IPS-20b (cell line): ENCODE data around the gene PCOLCE2.
"Not testable (repeated sequence)": the region's sequence is repeated elsewhere in the genome, so short reads cannot be mapped to it uniquely, and the experiment has no call there.

Experiments
- H3K27ac ChIP-seq: one replicate; pipeline ENCODE4 v1.5.1; 2013; ENCODE audit warnings: low read length
- H3K27me3 ChIP-seq: 2 replicates; pipeline ENCODE4 v1.6.1; 2013; ENCODE audit warnings: mild to moderate bottlenecking, low read length, inconsistent platforms; ENCODE audit not compliant: insufficient read depth
- H3K36me3 ChIP-seq: 2 replicates; pipeline ENCODE4 v1.6.1; 2013; ENCODE audit warnings: low read depth, mild to moderate bottlenecking, inconsistent platforms, low read length, moderate library complexity; ENCODE audit not compliant: insufficient read depth
- H3K4me1 ChIP-seq: 2 replicates; pipeline ENCODE4 v1.6.1; 2013; ENCODE audit warnings: mild to moderate bottlenecking, control low read depth, inconsistent platforms, low read length, moderate library complexity; ENCODE audit not compliant: insufficient read depth
- H3K4me3 ChIP-seq: 2 replicates; pipeline ENCODE4 v1.5.1; 2013; ENCODE audit warnings: mild to moderate bottlenecking, low read length, inconsistent platforms
- H3K9ac ChIP-seq: 2 replicates; pipeline ENCODE4 v1.6.1; 2013; ENCODE audit warnings: low read depth, mild to moderate bottlenecking, inconsistent platforms, low read length, moderate library complexity
- H3K9me3 ChIP-seq: 2 replicates; pipeline ENCODE4 v1.6.1; 2013; ENCODE audit warnings: mild to moderate bottlenecking, low read depth, low read length, inconsistent platforms; ENCODE audit not compliant: insufficient read depth

PCOLCE2 gene

GRCh38 chr3:142897807-142898206 is 8.9 kb upstream of the PCOLCE2 start:
- Histone ChIP-seq H3K27me3 (no peaks in the 10 kb centered on the region), H3K4me3 (no peak overlapping the region), H3K9ac (no peak overlapping the region), H3K9me3 (no peaks in the 10 kb centered on the region), H3K36me3 (no peaks in the 10 kb centered on the region), H3K27ac (no peak overlapping the region), H3K4me1 (no peaks in the 10 kb centered on the region)

- no peaks in the 10 kb centered on the region for H3K4me1 ChIP-seq
- H3K36me3 ChIP-seq = no peaks in the 10 kb centered on the region
- H3K9me3 ChIP-seq = no peaks in the 10 kb centered on the region
- no peaks in the 10 kb centered on the region for H3K27me3 ChIP-seq
- H3K9ac ChIP-seq = no peak overlapping the region
- no peak overlapping the region for H3K27ac ChIP-seq
- no peak overlapping the region for H3K4me3 ChIP-seq
Observed at GRCh38 chr3:142896996-142897395, 8.1 kb upstream of the PCOLCE2 start.

GRCh38 chr3:142896201-142896755 is 7.4 kb upstream of the PCOLCE2 start:
- Histone ChIP-seq H3K9ac (no peak overlapping the region), H3K4me1 (no peaks in the 10 kb centered on the region), H3K9me3 (no peaks in the 10 kb centered on the region), H3K4me3 (no peak overlapping the region), H3K27ac (no peak overlapping the region), H3K36me3 (no peaks in the 10 kb centered on the region), H3K27me3 (no peaks in the 10 kb centered on the region)

GRCh38 chr3:142894493-142894892 is 5.6 kb upstream of the PCOLCE2 start:
- Histone ChIP-seq H3K9ac (no peak overlapping the region), H3K27me3 (peaks cover 11% of the 10 kb centered on the region)

GRCh38 chr3:142892714-142893113 is 3.8 kb upstream of the PCOLCE2 start:
- Histone ChIP-seq H3K4me3 (no peak overlapping the region), H3K36me3 (no peaks in the 10 kb centered on the region), H3K27ac (no peak overlapping the region), H3K9ac (no peak overlapping the region), H3K9me3 (no peaks in the 10 kb centered on the region), H3K27me3 (peaks cover 17% of the 10 kb centered on the region), H3K4me1 (peaks cover 4% of the 10 kb centered on the region; the same call in 1 of the 2 replicates)

More at GRCh38 chr3:142894493-142894892, 5.6 kb upstream of the PCOLCE2 start:
- H3K4me3 ChIP-seq = no peak overlapping the region
- H3K36me3 ChIP-seq = no peaks in the 10 kb centered on the region
- no peaks in the 10 kb centered on the region for H3K9me3 ChIP-seq
- H3K4me1 ChIP-seq = peaks cover 3% of the 10 kb centered on the region; the same call in 1 of the 2 replicates
- no peak overlapping the region for H3K27ac ChIP-seq

- H3K36me3 ChIP-seq = no peaks in the 10 kb centered on the region
- H3K27me3 ChIP-seq = peaks cover 17% of the 10 kb centered on the region
Observed at GRCh38 chr3:142890592-142890991, 1.7 kb upstream of the PCOLCE2 start.

GRCh38 chr3:142889212-142890014 is 530 bp upstream of the PCOLCE2 start:
- no peaks in the 10 kb centered on the region for H3K36me3 ChIP-seq
- no peak overlapping the region for H3K27ac ChIP-seq
- peaks cover 4% of the 10 kb centered on the region; the same call in 1 of the 2 replicates for H3K4me1 ChIP-seq
- no peaks in the 10 kb centered on the region for H3K9me3 ChIP-seq
- peak overlapping the region; percentile 78; the same call in 1 of the 2 replicates for H3K9ac ChIP-seq
- peak overlapping the region; percentile 66 for H3K4me3 ChIP-seq
- peaks cover 17% of the 10 kb centered on the region for H3K27me3 ChIP-seq

More at GRCh38 chr3:142890592-142890991, 1.7 kb upstream of the PCOLCE2 start:
- peaks cover 4% of the 10 kb centered on the region; the same call in 1 of the 2 replicates for H3K4me1 ChIP-seq
- H3K4me3 ChIP-seq = no peak overlapping the region
- no peak overlapping the region for H3K9ac ChIP-seq
- no peak overlapping the region for H3K27ac ChIP-seq
- no peaks in the 10 kb centered on the region for H3K9me3 ChIP-seq

- peaks cover 4% of the 10 kb centered on the region; the same call in 1 of the 2 replicates for H3K4me1 ChIP-seq
- H3K9ac ChIP-seq = peak overlapping the region; percentile 78; the same call in 1 of the 2 replicates
- H3K9me3 ChIP-seq = no peaks in the 10 kb centered on the region
- H3K27ac ChIP-seq = no peak overlapping the region
- peak overlapping the region; percentile 66 for H3K4me3 ChIP-seq
- H3K36me3 ChIP-seq = no peaks in the 10 kb centered on the region
- H3K27me3 ChIP-seq = peaks cover 17% of the 10 kb centered on the region
Observed at GRCh38 chr3:142888099-142888480, 793 bp downstream of the PCOLCE2 start.

GRCh38 chr3:142886940-142887339 is 1.9 kb downstream of the PCOLCE2 start:
- H3K9me3 ChIP-seq = no peaks in the 10 kb centered on the region
- no peak overlapping the region for H3K27ac ChIP-seq
- peaks cover 17% of the 10 kb centered on the region for H3K27me3 ChIP-seq
- H3K4me1 ChIP-seq = peaks cover 4% of the 10 kb centered on the region; the same call in 1 of the 2 replicates
- H3K4me3 ChIP-seq = no peak overlapping the region
- no peak overlapping the region for H3K9ac ChIP-seq
- no peaks in the 10 kb centered on the region for H3K36me3 ChIP-seq

- Histone ChIP-seq H3K4me3 (no peak overlapping the region), H3K27ac (no peak overlapping the region), H3K27me3 (peaks cover 17% of the 10 kb centered on the region), H3K4me1 (peaks cover 4% of the 10 kb centered on the region; the same call in 1 of the 2 replicates), H3K9ac (no peak overlapping the region), H3K9me3 (no peaks in the 10 kb centered on the region), H3K36me3 (peaks cover 3% of the 10 kb centered on the region; the same call in 1 of the 2 replicates)
Observed at GRCh38 chr3:142886021-142886420, 2.9 kb downstream of the PCOLCE2 start.

GRCh38 chr3:142884531-142884930 is 4.4 kb downstream of the PCOLCE2 start:
- H3K9me3 ChIP-seq = no peaks in the 10 kb centered on the region
- H3K4me1 ChIP-seq = peaks cover 2% of the 10 kb centered on the region; the same call in 1 of the 2 replicates
- H3K27ac ChIP-seq = no peak overlapping the region
- H3K9ac ChIP-seq = no peak overlapping the region
- H3K27me3 ChIP-seq = peaks cover 6% of the 10 kb centered on the region
- H3K4me3 ChIP-seq = no peak overlapping the region
- H3K36me3 ChIP-seq = peaks cover 3% of the 10 kb centered on the region; the same call in 1 of the 2 replicates

- not testable (repeated sequence) for H3K4me3 ChIP-seq, H3K36me3 ChIP-seq, H3K27ac ChIP-seq, H3K27me3 ChIP-seq, H3K4me1 ChIP-seq, H3K9ac ChIP-seq, H3K9me3 ChIP-seq
Observed at GRCh38 chr3:142883534-142883933, 5.3 kb downstream of the PCOLCE2 start.
